ENCODE results near the gene LNPEP.
A peak's percentile ranks its signal among the peaks of the same experiment; 100 is the strongest.

Gene LNPEP

GRCh38 chr5:97037819-97038218 lies 101.9 kb downstream of the LNPEP start:
- in situ Hi-C loops (cut with HindIII; ENCODE audit: low pct_unique_long_range_greater_than_20kb, low sequenced_read_pairs), result no loop called here
- TF ChIP-seq JUND (IDR thresholded peaks at IDR 0.05; ENCODE audit: low read depth), result no peak
- DNase-seq (ENCODE audit: low read depth in 1 of 2, low spot score in 1 of 2), result no peak

GRCh38 chr5:97041239-97041638 lies 105.4 kb downstream of the LNPEP start:
- in situ Hi-C loops (cut with HindIII; ENCODE audit: low pct_unique_long_range_greater_than_20kb, low sequenced_read_pairs), result no loop called here
- no peak for TF ChIP-seq JUND (IDR thresholded peaks at IDR 0.05; ENCODE audit: low read depth)
- no peak for DNase-seq (ENCODE audit: low read depth in 1 of 2, low spot score in 1 of 2)

GRCh38 chr5:97042996-97043395 lies 107.1 kb downstream of the LNPEP start:
- no peak for DNase-seq (ENCODE audit: low read depth in 1 of 2, low spot score in 1 of 2)
- in situ Hi-C loops (cut with HindIII; ENCODE audit: low pct_unique_long_range_greater_than_20kb, low sequenced_read_pairs), result no loop called here
- TF ChIP-seq JUND (IDR thresholded peaks at IDR 0.05; ENCODE audit: low read depth), result no peak

GRCh38 chr5:97043511-97043910 lies 107.6 kb downstream of the LNPEP start:
- in situ Hi-C loops (cut with HindIII; ENCODE audit: low pct_unique_long_range_greater_than_20kb, low sequenced_read_pairs), result no loop called here
- TF ChIP-seq JUND (IDR thresholded peaks at IDR 0.05; ENCODE audit: low read depth), result no peak
- DNase-seq (ENCODE audit: low read depth in 1 of 2, low spot score in 1 of 2), result no peak

GRCh38 chr5:97044052-97044451 lies 108.2 kb downstream of the LNPEP start:
- in situ Hi-C loops (cut with HindIII; ENCODE audit: low pct_unique_long_range_greater_than_20kb, low sequenced_read_pairs), result no loop called here
- DNase-seq (ENCODE audit: low read depth in 1 of 2, low spot score in 1 of 2), result peak in 1 of 2 experiments; percentile 55
- no peak for TF ChIP-seq JUND (IDR thresholded peaks at IDR 0.05; ENCODE audit: low read depth)

GRCh38 chr5:97046270-97046982 lies 110.5 kb downstream of the LNPEP start:
- DNase-seq (ENCODE audit: low read depth in 1 of 2, low spot score in 1 of 2), result peak in 1 of 2 experiments; percentile 46
- TF ChIP-seq JUND (IDR thresholded peaks at IDR 0.05; ENCODE audit: low read depth), result no peak
- in situ Hi-C loops (cut with HindIII; ENCODE audit: low pct_unique_long_range_greater_than_20kb, low sequenced_read_pairs), result no loop called here

- in situ Hi-C loops (cut with HindIII; ENCODE audit: low pct_unique_long_range_greater_than_20kb, low sequenced_read_pairs), result no loop called here
- DNase-seq (ENCODE audit: low read depth in 1 of 2, low spot score in 1 of 2), result no peak
- TF ChIP-seq JUND (IDR thresholded peaks at IDR 0.05; ENCODE audit: low read depth), result no peak
Observed at GRCh38 chr5:97047076-97047475, 111.2 kb downstream of the LNPEP start.

GRCh38 chr5:97049175-97049574 lies 113.3 kb downstream of the LNPEP start:
- no peak for DNase-seq (ENCODE audit: low read depth in 1 of 2, low spot score in 1 of 2)
- in situ Hi-C loops (cut with HindIII; ENCODE audit: low pct_unique_long_range_greater_than_20kb, low sequenced_read_pairs), result no loop called here
- no peak for TF ChIP-seq JUND (IDR thresholded peaks at IDR 0.05; ENCODE audit: low read depth)

- no peak for TF ChIP-seq JUND (IDR thresholded peaks at IDR 0.05; ENCODE audit: low read depth)
- in situ Hi-C loops (cut with HindIII; ENCODE audit: low pct_unique_long_range_greater_than_20kb, low sequenced_read_pairs), result no loop called here
- no peak for DNase-seq (ENCODE audit: low read depth in 1 of 2, low spot score in 1 of 2)
Observed at GRCh38 chr5:97056263-97056662, 120.4 kb downstream of the LNPEP start.

- no peak for TF ChIP-seq JUND (IDR thresholded peaks at IDR 0.05; ENCODE audit: low read depth)
- DNase-seq (ENCODE audit: low read depth in 1 of 2, low spot score in 1 of 2), result peak in 1 of 2 experiments; percentile 68
- in situ Hi-C loops (cut with HindIII; ENCODE audit: low pct_unique_long_range_greater_than_20kb, low sequenced_read_pairs), result no loop called here
Observed at GRCh38 chr5:97062046-97062445, 126.2 kb downstream of the LNPEP start.

GRCh38 chr5:97063251-97063650 lies 127.4 kb downstream of the LNPEP start:
- TF ChIP-seq JUND (IDR thresholded peaks at IDR 0.05; ENCODE audit: low read depth), result no peak
- no peak for DNase-seq (ENCODE audit: low read depth in 1 of 2, low spot score in 1 of 2)
- in situ Hi-C loops (cut with HindIII; ENCODE audit: low pct_unique_long_range_greater_than_20kb, low sequenced_read_pairs), result no loop called here

- DNase-seq (ENCODE audit: low read depth in 1 of 2, low spot score in 1 of 2), result peak in 1 of 2 experiments; percentile 44
- in situ Hi-C loops (cut with HindIII; ENCODE audit: low pct_unique_long_range_greater_than_20kb, low sequenced_read_pairs), result no loop called here
- TF ChIP-seq JUND (IDR thresholded peaks at IDR 0.05; ENCODE audit: low read depth), result no peak
Observed at GRCh38 chr5:97065475-97065874, 129.6 kb downstream of the LNPEP start.

GRCh38 chr5:97067296-97067850 lies 131.5 kb downstream of the LNPEP start:
- in situ Hi-C loops (cut with HindIII; ENCODE audit: low pct_unique_long_range_greater_than_20kb, low sequenced_read_pairs), result no loop called here
- no peak for TF ChIP-seq JUND (IDR thresholded peaks at IDR 0.05; ENCODE audit: low read depth)
- no peak for DNase-seq (ENCODE audit: low read depth in 1 of 2, low spot score in 1 of 2)

GRCh38 chr5:97070234-97070633 lies 134.4 kb downstream of the LNPEP start:
- no peak for DNase-seq (ENCODE audit: low read depth in 1 of 2, low spot score in 1 of 2)
- in situ Hi-C loops (cut with HindIII; ENCODE audit: low pct_unique_long_range_greater_than_20kb, low sequenced_read_pairs), result no loop called here
- no peak for TF ChIP-seq JUND (IDR thresholded peaks at IDR 0.05; ENCODE audit: low read depth)

Measured in T47D (cell line).